Calu3 (cell line): ENCODE data around the gene HERPUD1. TPM values are rescaled to one million over a fixed set of nuclear protein-coding genes. Genes with fewer than 3 reads are reported as not detected.

Source experiments
- BruUV-seq: library from RNA; stranded (reverse); fragments of 400-500 nt; replicated peaks from 2 replicates; lab custom pipeline; 2021; lab: Mats Ljungman, UMichigan
- CTCF ChIA-PET: fragments of 300-600 bp; sonication (Branson Sonifier 250); formaldehyde crosslinking; loops from one replicate; lab custom pipeline; 2022; ENCODE audit warnings: antibody characterized with exemption; lab: Charles Lee
- DNase-seq: peaks from one replicate; pipeline ENCODE4 v3.0.0; 2022
- H3K27ac Mint-ChIP-seq: one replicate; pipeline ENCODE4 v1.8.0; 2022; ENCODE audit warnings: mixed read lengths; ENCODE audit not compliant: unreplicated experiment
- H3K27me3 Mint-ChIP-seq: one replicate; pipeline ENCODE4 v1.8.0; 2022; ENCODE audit warnings: mixed read lengths; ENCODE audit not compliant: unreplicated experiment
- H3K36me3 Mint-ChIP-seq: one replicate; pipeline ENCODE4 v1.8.0; 2022; ENCODE audit warnings: mild to moderate bottlenecking, moderate library complexity, mixed read lengths; ENCODE audit not compliant: insufficient read depth, unreplicated experiment
- H3K4me1 Mint-ChIP-seq: one replicate; pipeline ENCODE4 v1.8.0; 2022; ENCODE audit warnings: mild to moderate bottlenecking, low read depth, mixed read lengths; ENCODE audit not compliant: unreplicated experiment
- H3K4me3 Mint-ChIP-seq: one replicate; pipeline ENCODE4 v1.8.0; 2022; ENCODE audit warnings: mild to moderate bottlenecking, low read depth, moderate library complexity, mixed read lengths; ENCODE audit not compliant: unreplicated experiment
- H3K9me3 Mint-ChIP-seq: one replicate; pipeline ENCODE4 v1.8.0; 2022; ENCODE audit warnings: low read depth, mixed read lengths; ENCODE audit not compliant: unreplicated experiment
- intact Hi-C: fragments of 100-400 bp; cut with micrococcal nuclease; formaldehyde crosslinking; loops from one replicate; pipeline ENCODE4 v1.10.0; 2022; ENCODE audit not compliant: unreplicated experiment
- total RNA-seq: library from RNA; stranded (reverse); gene quantifications from 2 replicates; pipeline ENCODE4 v1.2.3, GENCODE V29; 2022
- TF ChIP-seq, protein P1 (sequence below): fragments of 200-600 bp; IDR thresholded peaks from one replicate; pipeline ENCODE4 v1.8.0; 2022; ENCODE audit warnings: antibody characterized with exemption; ENCODE audit not compliant: unreplicated experiment

HERPUD1 gene
- total RNA-seq, 1 experiment from 2014 or later = 116 TPM

DNA sequence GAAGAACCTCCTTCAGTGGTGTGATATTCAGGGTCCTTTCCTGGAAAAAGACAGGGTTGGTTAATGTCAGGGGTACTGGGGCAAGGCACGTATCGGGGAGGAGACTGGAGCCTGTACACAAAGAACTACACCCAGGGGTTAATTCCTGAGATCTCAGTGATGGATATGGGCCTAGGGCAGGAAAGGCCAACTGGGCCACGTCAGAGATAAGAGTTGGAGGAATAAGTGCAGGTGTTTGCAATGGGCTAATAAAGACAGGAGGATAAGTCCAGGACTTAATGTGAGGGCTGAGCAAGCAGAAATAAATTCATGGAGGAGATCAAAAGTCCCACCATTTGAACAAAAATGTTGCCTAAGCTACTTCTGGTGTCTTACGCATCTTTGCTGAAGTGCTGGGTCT lies 10.4 kb upstream of the HERPUD1 start:
- H3K4me3 Mint-ChIP-seq = no peak overlapping the region

DNA sequence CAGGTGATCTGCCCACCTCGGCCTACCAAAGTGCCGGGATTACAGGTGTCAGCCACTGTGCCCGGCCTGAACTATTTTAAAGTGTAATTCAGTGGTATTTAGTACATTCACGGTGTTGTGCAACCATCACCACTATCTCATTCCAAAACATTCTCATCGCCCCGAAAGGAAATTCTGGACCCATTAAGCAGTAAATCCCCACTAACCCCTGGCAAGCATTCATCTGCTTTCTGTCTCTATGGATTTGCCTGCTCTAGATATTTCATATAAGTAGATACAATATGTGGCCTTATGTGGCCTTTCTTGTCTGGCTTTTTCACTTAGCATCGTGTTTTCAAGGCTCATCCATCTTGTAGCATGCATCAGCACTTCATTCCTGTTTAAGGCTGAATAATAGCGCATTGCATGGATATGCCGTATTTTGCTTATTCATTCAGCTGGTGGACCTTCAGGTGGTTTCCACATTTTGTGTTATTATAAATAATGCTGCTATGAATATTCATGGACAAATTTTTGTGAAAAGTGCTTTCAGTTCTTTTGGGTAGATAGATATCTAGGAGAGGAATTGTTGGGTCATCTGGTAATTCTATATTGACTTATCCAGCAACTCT lies 8.4 kb upstream of the HERPUD1 start:
- peaks cover 36% of the 10 kb centered on the region for H3K27me3 Mint-ChIP-seq
- H3K9me3 Mint-ChIP-seq = peaks cover 2% of the 10 kb centered on the region
- peaks cover 8% of the 10 kb centered on the region for H3K4me1 Mint-ChIP-seq
- no peaks in the 10 kb centered on the region for H3K36me3 Mint-ChIP-seq
- intact Hi-C loops = no loop called here
- TF ChIP-seq, protein P1, sequence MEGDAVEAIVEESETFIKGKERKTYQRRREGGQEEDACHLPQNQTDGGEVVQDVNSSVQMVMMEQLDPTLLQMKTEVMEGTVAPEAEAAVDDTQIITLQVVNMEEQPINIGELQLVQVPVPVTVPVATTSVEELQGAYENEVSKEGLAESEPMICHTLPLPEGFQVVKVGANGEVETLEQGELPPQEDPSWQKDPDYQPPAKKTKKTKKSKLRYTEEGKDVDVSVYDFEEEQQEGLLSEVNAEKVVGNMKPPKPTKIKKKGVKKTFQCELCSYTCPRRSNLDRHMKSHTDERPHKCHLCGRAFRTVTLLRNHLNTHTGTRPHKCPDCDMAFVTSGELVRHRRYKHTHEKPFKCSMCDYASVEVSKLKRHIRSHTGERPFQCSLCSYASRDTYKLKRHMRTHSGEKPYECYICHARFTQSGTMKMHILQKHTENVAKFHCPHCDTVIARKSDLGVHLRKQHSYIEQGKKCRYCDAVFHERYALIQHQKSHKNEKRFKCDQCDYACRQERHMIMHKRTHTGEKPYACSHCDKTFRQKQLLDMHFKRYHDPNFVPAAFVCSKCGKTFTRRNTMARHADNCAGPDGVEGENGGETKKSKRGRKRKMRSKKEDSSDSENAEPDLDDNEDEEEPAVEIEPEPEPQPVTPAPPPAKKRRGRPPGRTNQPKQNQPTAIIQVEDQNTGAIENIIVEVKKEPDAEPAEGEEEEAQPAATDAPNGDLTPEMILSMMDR = no peak
- CTCF ChIA-PET = no interaction called here
- no TSS peak for BruUV-seq
- DNase-seq = no peak
- no peak overlapping the region for H3K27ac Mint-ChIP-seq
- H3K4me3 Mint-ChIP-seq = no peak overlapping the region

More for the DNA sequence above, 10.4 kb upstream of the HERPUD1 start:
- CTCF ChIA-PET = interaction anchor here (0.7 kb wide), 1 partner anchor 197 kb away, joined by 3 read pairs; no protein-coding TSS in a partner anchor
- DNase-seq = no peak
- Mint-ChIP-seq H3K4me1 (peaks cover 8% of the 10 kb centered on the region), H3K27me3 (peaks cover 56% of the 10 kb centered on the region), H3K9me3 (no peaks in the 10 kb centered on the region), H3K36me3 (no peaks in the 10 kb centered on the region), H3K27ac (no peak overlapping the region)
- TF ChIP-seq, protein P1 = no peak
- intact Hi-C loops = no loop called here
- BruUV-seq = no TSS peak

- TF ChIP-seq, protein P1 = no peak
- H3K27me3 Mint-ChIP-seq = peaks cover 7% of the 10 kb centered on the region
- no TSS peak for BruUV-seq
- H3K4me1 Mint-ChIP-seq = no peaks in the 10 kb centered on the region
- peaks cover 2% of the 10 kb centered on the region for H3K9me3 Mint-ChIP-seq
- peaks cover 19% of the 10 kb centered on the region for H3K36me3 Mint-ChIP-seq
- no peak overlapping the region for H3K27ac Mint-ChIP-seq
- CTCF ChIA-PET = no interaction called here
- intact Hi-C loops = no loop called here
- no peak for DNase-seq
- no peak overlapping the region for H3K4me3 Mint-ChIP-seq
Measured at GRCh38 chr16:56927471-56927870, 4.5 kb upstream of the HERPUD1 start.

DNA sequence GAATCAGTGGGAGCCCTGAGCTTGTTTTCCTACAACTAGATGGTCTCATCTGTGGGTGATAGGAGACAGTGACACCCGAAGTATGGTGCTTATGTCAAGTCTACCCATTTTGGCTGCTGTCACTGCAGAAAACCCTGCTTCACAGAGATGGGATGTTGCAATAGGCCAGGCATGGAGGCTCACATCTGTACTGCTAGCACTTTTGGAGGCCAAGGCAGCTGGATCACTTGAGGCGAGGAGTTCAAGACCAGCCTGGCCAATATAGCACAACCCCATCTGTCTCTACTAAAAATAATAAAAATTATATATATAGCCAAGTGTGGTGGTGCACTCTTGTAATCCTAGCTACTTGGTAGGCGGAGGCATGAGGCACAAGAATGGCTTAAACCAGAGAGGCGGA lies 2.3 kb upstream of the HERPUD1 start:
- TF ChIP-seq, protein P1 = no peak
- no peak for DNase-seq
- peaks cover 13% of the 10 kb centered on the region for H3K27me3 Mint-ChIP-seq
- H3K27ac Mint-ChIP-seq = no peak overlapping the region
- no TSS peak for BruUV-seq
- peaks cover 2% of the 10 kb centered on the region for H3K9me3 Mint-ChIP-seq
- intact Hi-C loops = loop anchor here (10.0 kb wide), 2 partner anchors 65 to 325 kb away; partner anchors contain the start of gene SLC12A3
- peaks cover 40% of the 10 kb centered on the region for H3K36me3 Mint-ChIP-seq
- no peak overlapping the region for H3K4me3 Mint-ChIP-seq
- CTCF ChIA-PET = no interaction called here
- peaks cover under 1% of the 10 kb centered on the region for H3K4me1 Mint-ChIP-seq
